ENCODE measurements around the gene HRH1.

Gene HRH1

GRCh38 chr3:11285471-11285870, 131.2 kb downstream of the HRH1 start:
- H3K27ac ChIP-seq = no peak overlapping the region
- TF ChIP-seq, protein P1, sequence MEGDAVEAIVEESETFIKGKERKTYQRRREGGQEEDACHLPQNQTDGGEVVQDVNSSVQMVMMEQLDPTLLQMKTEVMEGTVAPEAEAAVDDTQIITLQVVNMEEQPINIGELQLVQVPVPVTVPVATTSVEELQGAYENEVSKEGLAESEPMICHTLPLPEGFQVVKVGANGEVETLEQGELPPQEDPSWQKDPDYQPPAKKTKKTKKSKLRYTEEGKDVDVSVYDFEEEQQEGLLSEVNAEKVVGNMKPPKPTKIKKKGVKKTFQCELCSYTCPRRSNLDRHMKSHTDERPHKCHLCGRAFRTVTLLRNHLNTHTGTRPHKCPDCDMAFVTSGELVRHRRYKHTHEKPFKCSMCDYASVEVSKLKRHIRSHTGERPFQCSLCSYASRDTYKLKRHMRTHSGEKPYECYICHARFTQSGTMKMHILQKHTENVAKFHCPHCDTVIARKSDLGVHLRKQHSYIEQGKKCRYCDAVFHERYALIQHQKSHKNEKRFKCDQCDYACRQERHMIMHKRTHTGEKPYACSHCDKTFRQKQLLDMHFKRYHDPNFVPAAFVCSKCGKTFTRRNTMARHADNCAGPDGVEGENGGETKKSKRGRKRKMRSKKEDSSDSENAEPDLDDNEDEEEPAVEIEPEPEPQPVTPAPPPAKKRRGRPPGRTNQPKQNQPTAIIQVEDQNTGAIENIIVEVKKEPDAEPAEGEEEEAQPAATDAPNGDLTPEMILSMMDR (IDR thresholded peaks at IDR 0.05) = no peak
- TF ChIP-seq ZFX (IDR thresholded peaks at IDR 0.05; ENCODE audit: borderline replicate concordance) = no peak

DNA sequence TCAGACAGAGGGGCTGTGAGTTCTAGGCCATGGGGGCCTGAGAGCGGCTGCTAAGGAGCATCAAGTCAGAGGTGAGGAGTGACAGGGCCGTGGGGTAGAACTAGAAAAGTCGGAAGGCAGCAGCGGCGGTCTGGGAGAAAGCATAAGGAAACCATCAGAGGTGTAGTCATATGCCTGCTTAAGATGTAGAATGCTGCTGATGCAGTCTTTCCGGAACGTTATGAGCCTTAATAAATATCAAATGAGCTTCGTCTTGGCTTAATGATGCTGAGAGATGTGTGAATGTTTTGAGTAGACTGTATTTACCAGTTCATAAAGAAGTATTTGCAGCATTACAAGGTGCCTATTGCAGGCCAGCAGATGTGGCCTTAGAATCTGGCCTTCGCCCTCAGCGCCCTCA, 133.1 kb downstream of the HRH1 start:
- no peak for TF ChIP-seq ZFX (IDR thresholded peaks at IDR 0.05; ENCODE audit: borderline replicate concordance)
- TF ChIP-seq, protein P1 (IDR thresholded peaks at IDR 0.05) = no peak
- H3K27ac ChIP-seq = no peak overlapping the region

GRCh38 chr3:11288021-11288491, 133.8 kb downstream of the HRH1 start:
- TF ChIP-seq, protein P1 (IDR thresholded peaks at IDR 0.05) = no peak
- no peak for TF ChIP-seq ZFX (IDR thresholded peaks at IDR 0.05; ENCODE audit: borderline replicate concordance)
- no peak overlapping the region for H3K27ac ChIP-seq

GRCh38 chr3:11288786-11289637, 134.7 kb downstream of the HRH1 start:
- no peak for TF ChIP-seq ZFX (IDR thresholded peaks at IDR 0.05; ENCODE audit: borderline replicate concordance)
- TF ChIP-seq, protein P1 (IDR thresholded peaks at IDR 0.05) = no peak
- no peak overlapping the region for H3K27ac ChIP-seq

- TF ChIP-seq, protein P1 (IDR thresholded peaks at IDR 0.05) = no peak
- TF ChIP-seq ZFX (IDR thresholded peaks at IDR 0.05; ENCODE audit: borderline replicate concordance) = no peak
- no peak overlapping the region for H3K27ac ChIP-seq
These were observed 135.6 kb downstream of the HRH1 start for GRCh38 chr3:11289864-11290263.

DNA sequence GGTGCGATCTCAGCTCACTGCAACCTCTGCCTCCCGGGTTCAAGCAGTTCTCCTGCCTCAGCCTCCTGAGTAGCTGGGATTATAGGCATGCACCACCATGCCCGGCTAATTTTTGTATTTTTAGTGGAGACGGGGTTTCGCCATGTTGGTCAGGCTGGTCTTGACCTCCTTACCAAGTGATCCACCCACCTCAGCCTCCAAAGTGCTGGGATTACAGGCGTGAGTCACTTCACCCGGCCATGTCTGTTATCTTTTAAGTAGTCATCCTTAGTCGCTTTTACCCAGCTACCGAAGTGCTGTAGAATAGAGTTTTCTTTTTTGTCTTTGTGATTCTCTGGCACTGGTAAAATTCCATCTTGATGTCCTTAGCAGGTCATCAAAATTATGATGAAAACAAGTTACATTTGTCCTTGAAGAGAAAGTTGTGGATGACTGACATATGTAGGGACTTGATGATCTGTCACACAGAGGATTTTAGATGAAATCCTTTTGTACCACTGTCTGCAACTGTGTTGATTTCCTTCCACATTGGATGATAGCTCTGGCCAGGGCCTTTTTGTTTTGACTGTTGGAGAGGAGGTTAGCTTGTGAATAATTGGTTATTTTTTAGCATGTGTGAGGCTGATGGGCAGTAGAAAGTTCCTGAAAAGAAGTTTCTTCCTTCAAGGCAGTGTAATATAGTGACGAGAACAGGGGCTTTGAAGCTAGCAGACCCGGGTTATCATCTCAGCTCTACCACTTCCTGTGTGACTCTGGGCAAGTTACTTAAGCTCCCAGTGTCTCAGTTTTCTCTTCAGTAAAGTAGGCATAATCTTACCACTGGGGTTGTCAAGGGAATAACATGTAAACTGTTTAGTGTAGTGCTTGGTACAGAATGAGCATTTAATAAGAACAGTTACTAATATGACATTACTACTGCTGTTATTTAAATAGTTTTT, 136.7 kb downstream of the HRH1 start:
- no peak for TF ChIP-seq ZFX (IDR thresholded peaks at IDR 0.05; ENCODE audit: borderline replicate concordance)
- TF ChIP-seq, protein P1 (IDR thresholded peaks at IDR 0.05) = no peak
- H3K27ac ChIP-seq = no peak overlapping the region
